Measurements from ENCODE around the gene GRN. TPM values are rescaled to one million over a fixed set of nuclear protein-coding genes. Genes with fewer than 3 reads are reported as not detected.

Gene GRN
- total and polyA plus RNA-seq, 2 of the 8 experiments (the other 6 are each of a cell fraction or from before 2014, with no cell fraction given), result 108 to 387 TPM

GRCh38 chr17:44384823-44385286 lies 39.8 kb downstream of the GRN start (continued):
- TF ChIP-seq, protein P1, sequence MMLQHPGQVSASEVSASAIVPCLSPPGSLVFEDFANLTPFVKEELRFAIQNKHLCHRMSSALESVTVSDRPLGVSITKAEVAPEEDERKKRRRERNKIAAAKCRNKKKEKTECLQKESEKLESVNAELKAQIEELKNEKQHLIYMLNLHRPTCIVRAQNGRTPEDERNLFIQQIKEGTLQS (IDR thresholded peaks at IDR 0.05; ENCODE audit: insufficient read depth, low read depth, low read length), result no peak
- TF ChIP-seq CREB1 (IDR thresholded peaks at IDR 0.05) (no peak), NRF1 (IDR thresholded peaks at IDR 0.05; ENCODE audit: low read depth, low read length) (no peak), SIX5 (IDR thresholded peaks at IDR 0.05; ENCODE audit: low read depth, low read length) (no peak), YY1 (IDR thresholded peaks at IDR 0.05; ENCODE audit: low read depth, low read length) (peak; percentile 56; the same call in 1 of the 2 replicates), TEAD4 (IDR thresholded peaks at IDR 0.05; ENCODE audit: low read depth, low read length) (no peak), RNF2 (IDR thresholded peaks at IDR 0.05; ENCODE audit: borderline replicate concordance, low read depth, low read length, missing control alignments, poor library complexity, severe bottlenecking) (no peak), KDM5A (IDR thresholded peaks at IDR 0.05; ENCODE audit: low read length) (no peak), EP300 (IDR thresholded peaks at IDR 0.05; ENCODE audit: borderline replicate concordance in 1 of 2, low read depth in 2 of 2, low read length in 2 of 2) (no peak), SIN3A (conservative IDR thresholded peaks at IDR 0.05 in 1 of 2, IDR thresholded peaks at IDR 0.05 in 1 of 2; ENCODE audit: low read depth in 1 of 2, low read length in 2 of 2) (0 out of 4 replicates have a peak, but pooled peaks of 1 of the 2 experiments have one; percentile 26), JUND (IDR thresholded peaks at IDR 0.05; ENCODE audit: low read length) (no peak), BACH1 (IDR thresholded peaks at IDR 0.05; ENCODE audit: low read length) (no peak), CHD1 (IDR thresholded peaks at IDR 0.05; ENCODE audit: low read depth, low read length) (no peak), RBBP5 (IDR thresholded peaks at IDR 0.05; ENCODE audit: borderline replicate concordance, low read depth, low read length) (no peak), BRCA1 (IDR thresholded peaks at IDR 0.05; ENCODE audit: low read depth, low read length) (no peak), POLR2A (IDR thresholded peaks at IDR 0.05; ENCODE audit: control extremely low read depth in 1 of 2, low read depth in 2 of 2, low read length in 2 of 2) (no peak), FOSL1 (IDR thresholded peaks at IDR 0.05; ENCODE audit: insufficient read depth, low read depth, low read length) (no peak), SRF (IDR thresholded peaks at IDR 0.05; ENCODE audit: low read depth, low read length) (no peak), POLR2AphosphoS5 (IDR thresholded peaks at IDR 0.05; ENCODE audit: low read depth, low read length) (no peak), CTBP2 (IDR thresholded peaks at IDR 0.05; ENCODE audit: borderline replicate concordance, insufficient read depth, insufficient read length, low read length) (no peak), SUZ12 (IDR thresholded peaks at IDR 0.05; ENCODE audit: low read length) (no peak; the same call in 1 of the 2 replicates), BCL11A (IDR thresholded peaks at IDR 0.05; ENCODE audit: low read depth in 2 of 2, low read length in 2 of 2) (no peak)
- TF ChIP-seq, protein P2, sequence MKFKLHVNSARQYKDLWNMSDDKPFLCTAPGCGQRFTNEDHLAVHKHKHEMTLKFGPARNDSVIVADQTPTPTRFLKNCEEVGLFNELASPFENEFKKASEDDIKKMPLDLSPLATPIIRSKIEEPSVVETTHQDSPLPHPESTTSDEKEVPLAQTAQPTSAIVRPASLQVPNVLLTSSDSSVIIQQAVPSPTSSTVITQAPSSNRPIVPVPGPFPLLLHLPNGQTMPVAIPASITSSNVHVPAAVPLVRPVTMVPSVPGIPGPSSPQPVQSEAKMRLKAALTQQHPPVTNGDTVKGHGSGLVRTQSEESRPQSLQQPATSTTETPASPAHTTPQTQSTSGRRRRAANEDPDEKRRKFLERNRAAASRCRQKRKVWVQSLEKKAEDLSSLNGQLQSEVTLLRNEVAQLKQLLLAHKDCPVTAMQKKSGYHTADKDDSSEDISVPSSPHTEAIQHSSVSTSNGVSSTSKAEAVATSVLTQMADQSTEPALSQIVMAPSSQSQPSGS (IDR thresholded peaks at IDR 0.05; ENCODE audit: low read length), result no peak
- TF ChIP-seq, protein P3, sequence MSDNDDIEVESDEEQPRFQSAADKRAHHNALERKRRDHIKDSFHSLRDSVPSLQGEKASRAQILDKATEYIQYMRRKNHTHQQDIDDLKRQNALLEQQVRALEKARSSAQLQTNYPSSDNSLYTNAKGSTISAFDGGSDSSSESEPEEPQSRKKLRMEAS (IDR thresholded peaks at IDR 0.05), result peak; percentile 92
